GM18867 (cell line): ENCODE measurements around the gene RAP1A.

Source experiments
- ATAC-seq: cut with Tn5 transposase; IDR thresholded peaks from one replicate; pipeline ENCODE4 v1.9.1; 2021; ENCODE audit warnings: mild to moderate bottlenecking, moderate library complexity; ENCODE audit not compliant: unreplicated experiment

Gene RAP1A

DNA sequence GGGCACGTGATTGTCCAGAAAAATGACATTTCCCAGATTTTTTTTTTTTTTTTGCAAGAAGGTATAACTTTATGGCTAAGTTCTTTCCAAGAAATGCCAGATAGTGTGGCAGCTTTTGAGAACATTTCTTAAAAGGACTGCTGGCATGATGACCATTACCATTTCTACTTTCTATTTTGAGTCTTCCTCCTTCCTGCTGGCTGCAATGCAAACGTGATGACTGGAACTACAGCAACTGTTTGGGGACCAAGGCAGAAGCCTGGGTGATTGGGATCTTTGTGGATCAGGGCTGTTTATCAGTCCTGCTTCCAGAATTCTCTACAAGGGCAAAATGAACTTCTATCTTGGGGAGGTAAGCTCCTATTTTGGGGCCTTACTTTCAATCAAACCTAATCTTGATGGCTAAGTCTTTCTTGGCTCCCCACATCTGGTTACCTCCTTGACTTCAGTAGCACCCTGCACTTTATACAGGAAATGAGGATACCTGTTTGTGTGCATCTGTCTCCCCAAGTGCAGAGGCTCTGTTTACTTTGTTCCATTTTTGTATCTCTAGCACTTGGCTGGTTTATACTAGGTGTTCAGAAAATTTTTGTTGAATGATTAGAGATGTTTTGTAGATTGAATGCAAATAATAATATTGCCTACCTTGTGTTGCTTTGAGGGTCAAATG, 132.5 kb downstream of the RAP1A start:
- no peak for ATAC-seq

DNA sequence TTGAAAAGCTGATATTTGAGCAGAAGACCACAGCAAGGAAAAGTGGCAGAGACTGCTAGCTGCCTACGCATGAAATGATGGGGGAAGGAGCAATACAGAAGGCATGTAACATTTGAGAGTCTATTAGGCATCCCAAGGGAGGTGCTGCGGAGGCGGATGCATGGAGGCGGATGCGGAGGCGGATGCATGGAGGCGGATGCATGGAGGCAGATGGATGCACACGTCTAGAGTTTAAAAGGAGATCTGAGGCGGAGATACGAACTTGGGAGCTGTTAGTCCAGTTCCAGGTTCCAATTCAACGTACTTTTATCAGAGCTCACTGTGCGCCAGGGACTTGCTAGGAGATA, 135.4 kb downstream of the RAP1A start:
- peak; percentile 5 for ATAC-seq

DNA sequence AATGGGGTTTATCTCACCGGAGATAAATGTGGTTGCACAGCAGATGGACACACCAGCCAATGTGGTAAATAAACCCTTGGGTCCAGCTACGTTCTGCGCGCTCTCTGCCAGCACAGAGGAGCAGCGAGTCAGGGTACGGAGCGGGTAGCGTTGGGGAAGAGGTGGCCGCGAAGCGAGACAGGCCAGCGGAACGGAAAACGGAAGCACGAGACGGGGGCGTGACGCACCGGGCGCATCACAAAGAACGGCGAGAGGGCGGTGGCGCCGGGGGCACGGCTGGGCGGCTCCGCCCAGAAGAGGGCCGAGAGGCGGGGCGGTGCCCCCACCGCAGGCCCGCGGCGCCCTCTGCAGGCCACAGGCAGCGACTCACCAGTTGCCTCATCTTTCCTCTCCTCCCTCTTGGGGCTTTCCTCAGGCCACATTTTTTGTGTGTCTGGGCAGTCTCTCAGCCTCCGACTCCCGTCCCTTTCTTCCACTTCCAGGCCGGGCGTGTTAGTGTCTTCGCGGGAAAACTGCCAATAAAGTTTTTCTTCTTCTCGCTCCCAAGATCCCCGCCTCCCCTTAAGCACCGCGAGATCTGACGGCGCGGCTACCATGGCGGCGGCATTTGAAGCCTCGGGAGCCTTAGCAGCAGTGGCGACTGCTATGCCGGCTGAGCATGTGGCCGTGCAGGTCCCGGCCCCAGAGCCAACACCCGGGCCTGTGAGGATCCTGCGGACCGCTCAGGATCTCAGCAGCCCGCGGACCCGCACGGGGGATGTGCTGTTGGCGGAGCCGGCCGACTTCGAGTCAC, 135.9 kb downstream of the RAP1A start, which contains the start of gene DDX20:
TSS of gene DDX20 (plus strand) at position 571 of the 793 bp plus-strand sequence. CDS start at position 595, 24 bp downstream.
- peak; percentile 91 for ATAC-seq

DNA sequence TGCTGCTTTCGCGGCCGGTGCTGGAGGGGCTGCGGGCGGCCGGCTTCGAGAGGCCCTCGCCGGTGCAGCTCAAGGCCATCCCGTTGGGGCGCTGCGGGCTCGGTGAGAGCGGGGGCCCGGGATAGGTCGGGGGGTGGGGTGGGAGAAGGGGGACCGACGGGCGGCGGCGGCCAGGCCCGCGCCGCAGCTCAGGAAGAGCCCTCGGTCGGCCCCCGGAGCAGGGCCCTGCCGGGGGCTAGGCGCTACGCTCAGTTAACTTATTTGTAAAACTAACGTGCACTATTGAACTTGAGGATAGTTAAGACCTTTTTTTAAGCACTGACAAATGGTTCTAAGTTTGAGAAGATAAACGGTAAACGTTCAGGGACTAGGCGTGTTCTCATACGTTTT, 136.5 kb downstream of the RAP1A start:
- ATAC-seq = no peak

DNA sequence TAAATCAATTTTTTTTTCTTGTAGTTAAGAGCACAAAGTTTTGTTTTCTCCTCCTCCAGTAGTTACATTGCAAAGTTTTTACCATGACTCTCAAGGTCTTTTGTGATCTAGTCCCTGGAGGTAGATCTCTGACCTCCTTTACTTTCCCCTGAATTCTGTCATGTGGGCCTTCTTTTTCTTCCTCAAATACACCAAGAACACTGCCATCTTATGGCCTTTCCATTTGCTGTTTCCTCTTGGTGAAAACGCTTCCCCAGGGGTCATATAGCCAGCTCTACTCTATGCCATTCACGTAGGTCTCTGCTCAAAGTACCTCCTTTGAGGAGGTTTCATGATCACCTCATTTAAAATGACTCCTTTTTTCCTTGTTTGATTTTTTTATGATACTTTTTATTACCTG, 138.8 kb downstream of the RAP1A start:
- no peak for ATAC-seq

DNA sequence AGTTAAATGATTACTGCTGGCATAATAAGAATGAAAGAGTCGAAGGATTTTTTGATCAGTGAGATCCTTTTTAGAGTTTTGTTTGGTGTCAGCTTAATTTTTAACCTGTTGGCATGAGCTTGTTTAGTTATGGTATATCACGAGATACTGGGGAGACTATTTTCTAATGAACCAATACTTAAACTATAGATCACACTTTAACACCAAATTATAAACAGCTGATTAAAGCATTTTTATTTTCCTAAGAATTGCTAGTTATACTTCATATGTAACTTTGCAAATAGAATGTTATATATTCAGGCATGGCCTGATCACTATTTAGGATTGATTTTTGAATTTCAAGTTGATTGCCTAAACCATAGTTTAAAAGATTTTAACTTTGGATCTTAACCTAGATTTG, 142.1 kb downstream of the RAP1A start:
- ATAC-seq = no peak

DNA sequence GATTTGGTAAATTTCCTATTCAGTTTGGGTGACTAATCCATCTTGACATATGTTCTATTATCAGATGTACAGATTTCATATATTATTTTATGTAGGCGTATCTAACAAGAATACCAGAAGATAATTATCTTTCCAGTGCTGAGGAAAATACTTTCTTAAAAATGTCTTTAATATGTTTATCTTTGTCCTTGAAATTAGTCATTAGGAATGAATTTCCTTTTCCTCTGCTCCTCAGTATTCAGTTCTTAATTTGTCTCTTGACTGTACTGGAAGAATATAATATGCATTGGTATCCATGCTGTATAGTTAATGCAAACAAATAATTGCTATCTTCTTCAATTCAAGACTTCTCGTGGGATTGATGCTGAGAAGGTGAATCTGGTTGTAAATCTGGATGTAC, 142.7 kb downstream of the RAP1A start:
- no peak for ATAC-seq
